PC-9 (cell line): ENCODE data around the gene ECSCR.

Source experiments
- EZH2 ChIP-seq: fragments of 200-600 bp; sonication (generic); IDR thresholded peaks from 2 replicates; pipeline ENCODE4 v1.8.0; 2017; ENCODE audit warnings: antibody characterized with exemption, low read depth
- TF ChIP-seq, protein P1 (sequence below): fragments of 200-600 bp; sonication (generic); conservative IDR thresholded peaks from 2 replicates; pipeline ENCODE4 v1.6.1; 2017; ENCODE audit warnings: mixed run types, antibody characterized with exemption, mild to moderate bottlenecking, moderate library complexity

DNA sequence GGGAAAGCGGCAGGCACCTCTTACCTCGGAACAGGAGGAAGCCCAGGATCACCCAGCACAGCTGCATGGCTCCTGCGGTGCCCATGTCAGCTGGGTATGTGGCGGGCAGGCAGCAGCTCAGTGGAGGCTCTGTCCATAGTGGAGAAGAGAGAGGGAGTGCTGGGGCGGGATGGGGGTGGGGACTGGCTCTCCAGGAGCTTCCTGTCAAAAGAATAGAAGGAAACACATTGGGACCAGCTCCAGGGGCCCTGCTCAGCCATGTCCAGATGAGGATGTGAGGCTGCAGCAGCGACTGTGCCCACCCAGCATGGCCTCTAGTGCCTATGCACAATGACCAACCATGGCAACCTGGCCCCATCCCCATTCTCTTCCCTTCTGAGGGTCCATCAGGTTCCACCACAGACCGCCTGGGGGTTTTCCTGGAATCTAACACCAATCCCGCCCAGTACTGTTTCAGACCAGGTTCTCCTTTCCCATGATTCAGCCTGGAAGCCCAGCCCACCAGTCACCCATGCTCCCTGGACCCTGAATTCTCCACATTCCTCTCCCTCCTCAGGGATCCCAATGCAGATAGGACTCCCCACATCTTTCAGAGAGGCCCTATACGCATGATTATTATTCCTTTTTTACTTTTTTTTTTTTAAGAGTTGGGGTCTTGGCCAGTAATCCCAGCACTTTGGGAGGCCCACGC is at the start of gene ECSCR:
- TF ChIP-seq, protein P1, sequence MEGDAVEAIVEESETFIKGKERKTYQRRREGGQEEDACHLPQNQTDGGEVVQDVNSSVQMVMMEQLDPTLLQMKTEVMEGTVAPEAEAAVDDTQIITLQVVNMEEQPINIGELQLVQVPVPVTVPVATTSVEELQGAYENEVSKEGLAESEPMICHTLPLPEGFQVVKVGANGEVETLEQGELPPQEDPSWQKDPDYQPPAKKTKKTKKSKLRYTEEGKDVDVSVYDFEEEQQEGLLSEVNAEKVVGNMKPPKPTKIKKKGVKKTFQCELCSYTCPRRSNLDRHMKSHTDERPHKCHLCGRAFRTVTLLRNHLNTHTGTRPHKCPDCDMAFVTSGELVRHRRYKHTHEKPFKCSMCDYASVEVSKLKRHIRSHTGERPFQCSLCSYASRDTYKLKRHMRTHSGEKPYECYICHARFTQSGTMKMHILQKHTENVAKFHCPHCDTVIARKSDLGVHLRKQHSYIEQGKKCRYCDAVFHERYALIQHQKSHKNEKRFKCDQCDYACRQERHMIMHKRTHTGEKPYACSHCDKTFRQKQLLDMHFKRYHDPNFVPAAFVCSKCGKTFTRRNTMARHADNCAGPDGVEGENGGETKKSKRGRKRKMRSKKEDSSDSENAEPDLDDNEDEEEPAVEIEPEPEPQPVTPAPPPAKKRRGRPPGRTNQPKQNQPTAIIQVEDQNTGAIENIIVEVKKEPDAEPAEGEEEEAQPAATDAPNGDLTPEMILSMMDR = no peak
- TF ChIP-seq EZH2 = no peak
